HPDE6-E6E7 (cell line): Measurements from ENCODE around the gene TCEANC.
"Not testable (repeated sequence)": the region's sequence is repeated elsewhere in the genome, so short reads cannot be mapped to it uniquely, and the experiment has no call there.

Experiments used
- DNase-seq: peaks from one replicate; pipeline ENCODE4 v3.0.0; 2011; ENCODE audit warnings: missing footprints; ENCODE audit errors: extremely low spot score

Gene TCEANC

GRCh38 chrX:13658602-13659001, 5.7 kb downstream of the TCEANC start:
- DNase-seq, result no peak

- DNase-seq, result peak; percentile 54
Observed at GRCh38 chrX:13659063-13659462, 6.1 kb downstream of the TCEANC start.

GRCh38 chrX:13661735-13662288, 8.9 kb downstream of the TCEANC start:
- no peak for DNase-seq

GRCh38 chrX:13662355-13662791, 9.4 kb downstream of the TCEANC start:
- no peak for DNase-seq

- DNase-seq, result no peak
Observed at GRCh38 chrX:13664020-13664419, 11.1 kb downstream of the TCEANC start.

- no peak for DNase-seq
Observed at GRCh38 chrX:13666836-13667235, 13.9 kb downstream of the TCEANC start.

- DNase-seq, result no peak
Observed at GRCh38 chrX:13667919-13668318, 15.0 kb downstream of the TCEANC start.

- peak; percentile 76 for DNase-seq
Observed at GRCh38 chrX:13669246-13669737, 16.4 kb downstream of the TCEANC start.

GRCh38 chrX:13669755-13670154, 16.8 kb downstream of the TCEANC start:
- DNase-seq, result not testable (repeated sequence)

GRCh38 chrX:13670197-13670596, 17.3 kb downstream of the TCEANC start:
- no peak for DNase-seq

GRCh38 chrX:13673016-13673415, 20.1 kb downstream of the TCEANC start:
- no peak for DNase-seq

GRCh38 chrX:13676885-13677284, 23.9 kb downstream of the TCEANC start:
- DNase-seq, result no peak

GRCh38 chrX:13679700-13680099, 26.8 kb downstream of the TCEANC start:
- DNase-seq, result not testable (repeated sequence)

GRCh38 chrX:13681595-13681994, 28.7 kb downstream of the TCEANC start:
- no peak for DNase-seq

- DNase-seq, result no peak
Observed at GRCh38 chrX:13684361-13684760, 31.4 kb downstream of the TCEANC start.

GRCh38 chrX:13685126-13685763, 32.3 kb downstream of the TCEANC start:
- DNase-seq, result peak; percentile 58

- DNase-seq, result no peak
Observed at GRCh38 chrX:13687203-13687602, 34.3 kb downstream of the TCEANC start.

- no peak for DNase-seq
Observed at GRCh38 chrX:13688384-13688957, 35.5 kb downstream of the TCEANC start.

- DNase-seq, result peak; percentile 69
Observed at GRCh38 chrX:13688958-13689740, 36.2 kb downstream of the TCEANC start, which contains the start of gene RAB9A. Gene RAB9A, plus strand, starts transcription at chrX:13689128. Its CDS starts 19,619 bp downstream, at chrX:13708747.

GRCh38 chrX:13689741-13690211, 36.8 kb downstream of the TCEANC start:
- no peak for DNase-seq

GRCh38 chrX:13690836-13691235, 37.9 kb downstream of the TCEANC start:
- DNase-seq, result no peak

GRCh38 chrX:13691841-13692371, 39.0 kb downstream of the TCEANC start:
- no peak for DNase-seq
